CD4-positive, alpha-beta T cell treated with Interleukin-17A for 4 hours (primary cell): Measurements from ENCODE around the gene BIRC7.

Source experiments
- DNase-seq: peaks from one replicate; pipeline ENCODE4 v3.0.0-alpha.2; 2020; ENCODE audit warnings: mixed read lengths

The BIRC7 gene

GRCh38 chr20:63226042-63226943, 9.4 kb upstream of the BIRC7 start:
- DNase-seq, result no peak

DNA sequence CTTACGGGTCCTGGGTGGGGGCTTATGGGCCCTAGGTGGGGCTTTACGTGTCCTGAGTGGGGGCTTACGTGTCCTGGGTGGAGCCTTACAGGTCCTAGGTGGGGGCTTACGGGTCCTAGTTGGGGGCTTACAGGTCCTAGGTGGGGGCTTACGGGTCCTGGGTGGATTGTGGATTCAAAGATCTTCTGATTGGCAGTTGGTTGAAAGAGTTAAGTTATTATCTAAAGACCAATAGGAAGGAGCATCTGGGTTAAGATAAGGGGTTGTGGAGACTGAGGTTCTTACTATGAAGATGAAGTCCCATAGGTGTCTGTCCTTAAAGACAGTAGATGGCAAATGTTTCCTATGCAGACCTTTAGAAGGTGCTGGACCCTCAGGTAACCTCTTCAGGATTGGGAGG, 8.4 kb upstream of the BIRC7 start:
- DNase-seq, result no peak

DNA sequence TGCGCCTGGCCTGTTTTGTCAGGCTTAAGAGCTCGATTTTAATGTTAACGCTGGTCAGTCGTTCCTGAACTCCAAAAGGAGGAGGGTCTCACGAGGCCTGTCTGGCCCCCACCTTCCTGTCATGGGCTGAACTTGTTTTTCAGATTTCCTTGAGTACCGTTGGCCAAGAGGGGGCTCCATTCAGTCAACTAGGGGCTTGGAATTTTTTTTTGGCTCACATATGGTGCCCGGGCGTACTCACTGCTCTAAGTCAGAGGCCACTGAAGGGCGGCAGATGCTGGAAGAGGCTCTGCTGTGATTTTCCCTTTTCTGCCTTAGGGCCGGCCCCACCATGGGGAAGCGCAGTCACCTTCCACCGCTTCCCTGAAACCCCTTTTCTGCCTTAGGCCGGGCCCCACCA, 6.9 kb upstream of the BIRC7 start:
- DNase-seq, result no peak

DNA sequence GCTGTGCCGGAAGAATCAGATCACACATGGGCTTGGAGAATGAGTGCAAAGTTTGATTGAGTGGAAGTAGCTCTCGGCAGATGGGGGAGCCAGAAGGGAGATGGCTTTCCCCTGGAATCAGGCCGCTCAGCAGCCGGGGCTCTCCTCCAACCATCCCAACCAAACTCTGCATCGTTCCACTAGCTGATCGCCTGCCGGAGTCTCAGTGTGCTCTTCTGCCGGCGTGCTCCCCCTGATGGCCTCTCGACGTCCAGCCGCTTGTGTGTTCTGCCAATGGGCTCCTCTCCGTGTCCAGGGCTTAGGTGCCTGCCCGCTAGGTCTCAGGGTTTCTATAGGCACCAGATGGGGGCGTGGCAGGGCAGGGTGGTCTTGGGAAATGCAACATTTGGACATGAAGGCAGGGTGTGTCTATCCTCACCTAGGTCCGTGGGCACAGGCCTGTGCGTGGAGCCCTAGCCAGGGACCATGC, 4.9 kb upstream of the BIRC7 start:
- DNase-seq, result peak; percentile 27

DNA sequence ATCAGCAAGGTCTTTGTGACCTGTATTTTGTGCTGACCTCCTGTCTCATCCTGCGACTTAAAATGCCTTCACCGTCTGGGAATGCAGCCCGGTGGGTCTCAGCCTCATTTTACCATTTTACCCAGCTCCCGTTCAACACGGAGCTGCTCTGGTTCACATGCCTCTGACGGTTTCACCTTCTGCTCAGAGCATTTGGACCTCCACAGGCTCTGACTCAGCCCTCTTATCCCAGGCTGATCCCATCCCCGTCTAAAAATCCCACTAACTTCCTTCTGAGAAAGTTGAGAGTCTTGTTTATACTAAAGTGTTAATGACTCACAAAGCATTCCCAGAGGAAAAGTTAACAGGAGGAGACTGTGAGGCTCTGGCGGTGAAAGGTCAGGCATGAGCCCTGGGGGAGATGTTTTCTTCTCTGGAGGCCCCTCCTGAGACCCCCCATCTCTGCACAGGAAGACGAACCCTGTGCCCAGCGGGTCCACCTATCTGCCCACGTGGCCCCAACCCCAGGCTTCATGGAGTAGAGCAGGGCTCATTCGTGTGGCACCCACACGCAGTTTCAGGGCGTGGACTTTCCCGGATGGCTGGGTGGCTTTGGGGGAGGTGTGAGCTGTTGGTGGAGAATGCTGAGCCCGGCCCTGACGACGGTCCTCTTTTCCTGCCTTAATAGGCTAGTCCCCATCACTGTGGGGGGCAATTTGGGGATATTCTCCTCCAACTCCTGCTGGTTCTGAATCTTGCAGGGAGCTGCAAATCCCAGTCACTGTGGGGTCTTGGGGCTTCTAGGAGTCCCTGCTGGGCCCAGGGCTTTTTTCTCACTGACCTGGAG, 3.3 kb upstream of the BIRC7 start:
- DNase-seq, result no peak

- no peak for DNase-seq
Observed at GRCh38 chr20:63233061-63233344, 2.7 kb upstream of the BIRC7 start.

- no peak for DNase-seq
Observed at GRCh38 chr20:63233924-63234323, 1.8 kb upstream of the BIRC7 start.

GRCh38 chr20:63234693-63235398, 859 bp upstream of the BIRC7 start:
- DNase-seq, result peak; percentile 55

DNA sequence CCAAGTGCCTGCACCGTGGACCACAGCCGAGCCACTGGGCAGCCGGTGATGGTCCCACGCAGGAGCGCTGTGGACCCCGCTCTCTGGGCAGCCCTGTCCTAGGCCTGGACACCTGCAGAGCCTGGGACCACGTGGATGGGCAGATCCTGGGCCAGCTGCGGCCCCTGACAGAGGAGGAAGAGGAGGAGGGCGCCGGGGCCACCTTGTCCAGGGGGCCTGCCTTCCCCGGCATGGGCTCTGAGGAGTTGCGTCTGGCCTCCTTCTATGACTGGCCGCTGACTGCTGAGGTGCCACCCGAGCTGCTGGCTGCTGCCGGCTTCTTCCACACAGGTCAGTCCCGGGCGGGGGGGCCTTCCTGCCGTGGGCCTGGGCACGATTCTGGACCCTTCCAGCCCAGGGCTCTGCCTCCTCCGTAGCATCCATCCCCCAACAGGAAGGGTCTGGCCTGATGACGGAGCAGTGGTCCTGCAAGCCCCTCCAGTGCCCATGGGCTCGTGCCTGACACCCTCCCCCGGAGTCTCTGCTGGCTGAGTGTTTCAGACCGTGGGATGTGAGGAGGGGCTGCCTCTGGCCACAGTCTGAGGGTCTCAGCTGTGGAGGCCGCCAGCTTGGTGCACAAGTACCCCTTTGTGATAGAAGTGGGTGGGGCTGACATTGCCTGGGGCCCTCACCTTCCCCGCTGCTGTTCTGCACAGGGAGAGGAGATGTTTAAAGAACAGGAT, 572 bp downstream of the BIRC7 start:
- DNase-seq, result no peak

DNA sequence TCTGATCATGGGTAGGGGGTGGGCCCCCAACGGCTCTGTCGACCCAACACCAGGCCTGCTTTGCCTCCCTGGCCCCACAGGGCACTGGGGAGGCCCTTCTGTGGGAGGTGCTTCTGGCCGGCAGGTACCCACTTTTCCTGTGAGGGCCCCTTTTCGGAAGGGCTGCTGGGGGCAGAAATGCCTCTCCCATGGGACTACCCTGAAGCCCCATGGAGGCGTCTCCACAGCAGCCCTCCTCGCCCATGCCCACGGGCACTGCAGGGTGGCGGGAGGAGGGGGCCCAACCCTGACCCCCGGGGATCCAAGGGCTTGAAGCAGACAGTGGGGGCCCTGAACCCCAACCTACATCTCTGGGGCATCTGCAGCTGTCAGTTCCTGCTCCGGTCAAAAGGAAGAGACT, 2.3 kb downstream of the BIRC7 start:
- DNase-seq, result no peak

DNA sequence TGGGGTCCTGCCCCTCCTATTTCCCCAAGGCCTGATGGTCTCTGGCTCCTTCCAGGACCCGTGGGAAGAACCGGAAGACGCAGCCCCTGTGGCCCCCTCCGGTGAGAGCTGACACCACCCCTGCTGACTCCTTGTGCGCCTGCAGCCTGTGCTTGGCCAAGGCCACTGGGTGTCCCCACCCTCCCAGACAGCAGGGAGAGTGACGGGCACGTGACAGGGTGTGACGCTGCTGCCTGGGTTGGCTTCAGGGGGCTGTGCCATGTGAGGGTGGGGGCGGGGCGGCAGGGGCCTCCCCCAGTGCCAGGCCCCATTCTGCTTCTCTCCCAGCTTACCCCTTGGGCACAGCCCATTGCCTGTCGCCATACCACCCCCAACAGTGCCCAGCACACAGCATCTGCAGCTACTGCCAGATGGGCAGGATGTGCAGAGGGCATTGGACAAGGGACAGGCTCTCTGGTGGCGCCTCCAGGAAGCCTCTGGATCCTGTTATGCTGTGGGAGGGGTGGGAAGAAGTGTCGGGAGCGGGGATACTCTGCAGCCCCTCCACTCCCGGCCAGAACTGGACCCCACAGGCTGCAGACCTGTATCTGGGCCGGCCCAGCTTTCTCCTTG, 2.9 kb downstream of the BIRC7 start:
- no peak for DNase-seq

DNA sequence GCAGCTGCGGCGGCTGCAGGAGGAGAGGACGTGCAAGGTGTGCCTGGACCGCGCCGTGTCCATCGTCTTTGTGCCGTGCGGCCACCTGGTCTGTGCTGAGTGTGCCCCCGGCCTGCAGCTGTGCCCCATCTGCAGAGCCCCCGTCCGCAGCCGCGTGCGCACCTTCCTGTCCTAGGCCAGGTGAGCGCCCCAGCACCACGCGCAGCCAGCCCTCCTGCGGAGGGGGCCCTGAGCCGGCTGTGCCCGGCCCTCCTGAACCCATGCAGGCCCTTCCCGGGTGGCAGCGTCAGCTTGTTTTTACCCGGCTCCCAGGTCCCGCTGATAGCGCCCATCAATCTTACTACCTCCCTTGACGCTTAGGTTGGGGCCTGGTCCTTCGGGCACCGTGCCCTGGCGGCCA, 3.7 kb downstream of the BIRC7 start:
- DNase-seq, result no peak

DNA sequence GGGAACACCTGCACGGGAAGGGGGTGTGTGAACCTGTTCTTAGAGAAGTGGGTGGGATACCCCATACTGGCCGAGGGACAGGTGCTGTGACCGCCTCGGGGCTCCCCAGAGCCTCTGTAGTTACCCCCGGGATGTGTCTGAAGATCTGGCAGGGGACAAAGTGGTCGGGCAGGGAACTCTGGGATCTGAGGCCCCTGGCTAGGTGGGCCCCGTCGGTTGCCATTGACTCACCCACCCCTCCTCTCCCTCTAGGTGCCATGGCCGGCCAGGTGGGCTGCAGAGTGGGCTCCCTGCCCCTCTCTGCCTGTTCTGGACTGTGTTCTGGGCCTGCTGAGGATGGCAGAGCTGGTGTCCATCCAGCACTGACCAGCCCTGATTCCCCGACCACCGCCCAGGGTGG, 4.3 kb downstream of the BIRC7 start:
- DNase-seq, result no peak

GRCh38 chr20:63241272-63241671, 5.6 kb downstream of the BIRC7 start:
- DNase-seq, result no peak

- DNase-seq, result no peak
Observed at GRCh38 chr20:63242736-63243135, 7.0 kb downstream of the BIRC7 start.

DNA sequence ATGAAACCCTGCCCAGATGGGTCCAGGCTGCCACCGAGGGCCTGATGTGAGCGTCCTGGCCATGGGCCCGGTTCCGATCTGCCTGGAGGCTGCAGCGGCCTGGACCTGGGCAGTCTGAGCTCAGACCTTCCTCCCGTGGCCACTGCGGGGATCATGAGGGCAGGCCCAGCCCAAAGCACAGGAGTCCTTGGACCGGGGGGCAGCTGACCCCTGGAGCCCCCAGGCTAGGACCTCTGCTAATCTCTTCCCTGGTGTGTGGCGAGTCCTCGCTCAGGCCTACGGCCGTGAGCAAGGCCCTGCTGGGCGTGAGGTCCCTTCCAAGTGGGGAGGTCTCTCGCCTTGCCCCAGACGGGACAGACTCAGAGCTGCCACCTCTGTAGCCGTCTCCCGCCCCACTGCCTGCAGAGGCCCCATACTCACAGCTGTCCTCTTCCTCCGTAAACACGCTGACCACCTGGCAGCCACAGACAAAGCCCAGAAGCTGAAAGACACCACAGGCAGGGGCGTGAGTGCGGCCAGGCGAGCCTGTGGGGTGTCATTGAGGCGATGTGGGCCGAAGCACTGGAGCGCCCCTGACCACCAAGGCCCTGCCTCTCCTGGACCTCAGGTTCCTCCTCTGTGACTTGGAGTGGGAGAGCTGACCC, 8.0 kb downstream of the BIRC7 start:
- no peak for DNase-seq

GRCh38 chr20:63244468-63244867, 8.8 kb downstream of the BIRC7 start:
- no peak for DNase-seq

GRCh38 chr20:63246490-63247288, 11.0 kb downstream of the BIRC7 start:
- no peak for DNase-seq

DNA sequence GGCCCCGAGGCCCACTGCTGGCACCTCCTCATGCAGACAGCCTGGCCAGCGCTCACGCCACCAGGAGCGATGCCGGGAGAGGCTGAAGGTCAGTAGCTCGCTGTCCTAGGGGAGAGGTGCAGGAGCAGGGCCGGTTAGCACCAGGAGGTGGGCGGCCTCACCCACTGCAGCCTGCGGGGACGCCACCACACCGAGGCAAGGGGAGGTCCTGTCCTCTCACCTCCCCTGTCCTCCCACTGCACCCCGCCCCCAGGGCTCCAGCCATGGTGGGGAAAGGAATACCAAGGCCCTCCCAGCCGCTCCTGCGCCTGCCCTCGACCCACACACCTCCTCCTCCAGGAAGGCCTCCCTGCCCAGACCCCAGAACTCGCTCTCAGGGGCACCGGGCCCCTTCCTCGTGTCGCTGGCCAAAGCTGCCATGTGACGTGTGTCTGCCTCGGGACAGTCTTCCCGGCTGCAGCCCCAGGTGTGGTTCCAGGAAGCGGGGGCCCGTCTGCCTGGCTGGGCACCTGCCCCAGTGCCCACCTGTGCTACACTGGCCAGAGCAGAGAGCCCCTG, 12.0 kb downstream of the BIRC7 start:
- no peak for DNase-seq

DNA sequence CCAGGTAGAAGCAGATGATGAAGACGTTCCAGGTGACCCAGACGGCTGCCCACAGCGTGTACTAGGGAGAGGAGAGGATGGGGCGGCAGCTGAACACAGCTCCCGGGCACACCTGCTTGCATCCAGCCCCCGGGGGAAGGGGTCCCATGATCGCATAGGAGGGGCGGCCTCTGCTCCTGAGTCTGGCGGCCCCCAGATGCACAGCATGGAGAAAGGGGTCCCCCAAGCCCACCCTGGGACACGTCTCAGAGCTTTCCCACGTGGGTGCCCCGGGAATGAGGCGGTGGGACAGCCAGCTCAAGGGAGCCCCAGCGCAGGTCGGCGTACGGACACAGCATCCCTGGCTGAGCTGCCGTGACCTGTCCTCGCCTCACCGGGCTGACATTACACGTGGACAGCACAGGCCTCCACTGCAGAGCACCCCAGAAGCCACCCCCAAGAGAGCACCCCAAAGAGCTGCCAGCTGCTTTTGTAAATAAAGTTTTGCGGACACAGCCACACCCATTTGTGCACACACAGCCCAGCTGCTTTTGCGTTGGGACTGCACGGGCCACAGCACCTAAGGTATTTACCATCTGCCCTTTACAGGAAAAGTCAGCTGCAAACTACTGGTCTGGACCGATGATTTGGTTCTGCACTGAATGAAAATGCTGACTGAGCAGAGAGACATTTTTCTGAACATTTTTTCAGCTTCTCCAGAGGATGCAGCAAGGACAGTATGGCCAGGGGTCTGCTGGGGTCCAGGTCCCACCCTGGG, 13.3 kb downstream of the BIRC7 start:
- DNase-seq, result no peak
